Measurements from ENCODE around the gene CNBD2.
A peak's percentile ranks its signal among the peaks of the same experiment; 100 is the strongest.

The CNBD2 gene

DNA sequence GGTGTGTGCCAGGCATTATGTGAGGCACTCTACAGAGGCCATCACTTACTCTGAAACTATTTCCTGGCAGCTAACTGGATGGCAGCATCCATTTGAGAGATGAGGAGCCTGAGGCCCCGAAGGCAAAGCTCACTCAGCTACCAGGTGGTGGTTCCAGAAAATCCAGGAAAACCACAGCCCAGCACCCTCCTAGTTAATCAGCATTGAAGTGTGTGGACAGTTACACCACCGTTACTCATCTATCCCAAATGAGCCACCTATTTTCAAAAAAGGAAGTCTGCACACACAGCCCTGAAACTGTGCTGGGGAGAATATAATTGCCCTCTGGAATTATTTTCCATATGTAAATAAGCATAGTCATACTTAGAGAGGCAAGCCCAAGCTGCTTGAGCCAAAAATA is 67.4 kb downstream of the CNBD2 start:
- Histone ChIP-seq H4K8ac (ENCODE audit: low read depth, low read length) (no peak overlapping the region), H3K4me1 (ENCODE audit: control insufficient read depth in 2 of 2, insufficient read depth in 1 of 2, low read depth in 1 of 2, low read length in 2 of 2) (peaks cover 0 to 2% of the 10 kb centered on the region in 2 donors), H2BK120ac (ENCODE audit: low read depth, low read length) (no peak overlapping the region), H3K9ac (ENCODE audit: low read depth, low read length, poor library complexity) (no peak overlapping the region), H3K79me1 (ENCODE audit: low read depth, low read length) (no peaks in the 10 kb centered on the region), H4K91ac (ENCODE audit: low read depth, low read length, poor library complexity) (no peak overlapping the region), H2BK15ac (ENCODE audit: low read length) (no peak overlapping the region), H2AK5ac (ENCODE audit: low read depth, low read length) (no peak overlapping the region), H3K4ac (ENCODE audit: low read length) (no peak overlapping the region), H3K4me3 (ENCODE audit: low read length in 2 of 2) (no peak overlapping the region), H3K27ac (replicated peaks; ENCODE audit: low read length) (no peak overlapping the region), H2BK12ac (ENCODE audit: low read length) (no peak overlapping the region), H3K27me3 (ENCODE audit: control insufficient read depth in 3 of 3, insufficient read depth in 3 of 3, low read depth in 1 of 3, low read length in 3 of 3) (peaks cover 0 to 5% (median 0%) of the 10 kb centered on the region in 3 experiments), H3K14ac (ENCODE audit: low read length) (no peak overlapping the region), H2BK5ac (ENCODE audit: low read length) (no peak overlapping the region), H3K23ac (ENCODE audit: low read depth, low read length, poor library complexity) (no peak overlapping the region), H3K36me3 (replicated peaks in 1 of 2; ENCODE audit: control insufficient read depth in 2 of 2, insufficient read depth in 2 of 2, low read length in 2 of 2) (no peaks in the 10 kb centered on the region), H2AFZ (ENCODE audit: low read length) (no peak overlapping the region), H3K18ac (ENCODE audit: low read length) (no peak overlapping the region), H3K9me3 (replicated peaks in 1 of 2; ENCODE audit: control insufficient read depth in 2 of 2, insufficient read depth in 1 of 2, low read depth in 1 of 2, low read length in 2 of 2) (no peaks in the 10 kb centered on the region), H3K4me2 (ENCODE audit: insufficient read depth, low read length, poor library complexity, severe bottlenecking) (no peak overlapping the region)
- DNase-seq (ENCODE audit: low spot score): no peak
- WGBS, 2 donors (ENCODE audit: extremely low coverage in 2 of 2, insufficient read length in 2 of 2, insufficient replicate concordance in 1 of 2): no CpG with 5 or more reads among the region's 2 CpGs

DNA sequence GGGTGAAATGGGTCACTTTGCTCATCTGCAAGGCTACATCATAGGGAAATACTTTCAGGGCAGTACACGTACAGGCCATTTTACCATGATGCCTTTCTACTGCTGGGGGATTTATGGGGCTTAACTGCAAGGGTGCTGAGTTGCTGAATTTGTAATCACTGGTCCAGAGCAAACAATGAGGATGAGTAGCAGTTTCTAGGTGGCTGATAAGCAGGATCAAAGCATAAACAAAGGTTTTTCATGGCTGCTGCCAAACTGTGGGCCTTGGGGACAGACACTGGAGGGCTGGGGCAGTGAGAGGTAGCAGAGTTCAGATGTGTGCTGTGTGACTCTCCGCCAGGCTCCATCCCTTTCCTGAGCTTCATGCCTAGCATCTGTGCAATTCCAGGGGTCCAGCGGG is 68.3 kb downstream of the CNBD2 start:
- no peak overlapping the region for H2BK120ac ChIP-seq (ENCODE audit: low read depth, low read length)
- no peak overlapping the region for H2AFZ ChIP-seq (ENCODE audit: low read length)
- no peak overlapping the region for H3K4ac ChIP-seq (ENCODE audit: low read length)
- no peaks in the 10 kb centered on the region for H3K79me1 ChIP-seq (ENCODE audit: low read depth, low read length)
- no peaks in the 10 kb centered on the region for H3K9me3 ChIP-seq (replicated peaks in 1 of 2; ENCODE audit: control insufficient read depth in 2 of 2, insufficient read depth in 1 of 2, low read depth in 1 of 2, low read length in 2 of 2)
- no peak overlapping the region for H3K14ac ChIP-seq (ENCODE audit: low read length)
- H3K23ac ChIP-seq (ENCODE audit: low read depth, low read length, poor library complexity): no peak overlapping the region
- H3K36me3 ChIP-seq (replicated peaks in 1 of 2; ENCODE audit: control insufficient read depth in 2 of 2, insufficient read depth in 2 of 2, low read length in 2 of 2): no peaks in the 10 kb centered on the region
- no CpG with 5 or more reads among the region's 3 CpGs for WGBS, 2 donors (ENCODE audit: extremely low coverage in 2 of 2, insufficient read length in 2 of 2, insufficient replicate concordance in 1 of 2)
- no peak overlapping the region for H3K9ac ChIP-seq (ENCODE audit: low read depth, low read length, poor library complexity)
- H3K18ac ChIP-seq (ENCODE audit: low read length): peak overlapping the region; percentile 13
- no peak overlapping the region for H2AK5ac ChIP-seq (ENCODE audit: low read depth, low read length)
- no peak overlapping the region for H3K4me2 ChIP-seq (ENCODE audit: insufficient read depth, low read length, poor library complexity, severe bottlenecking)
- no peak overlapping the region for H3K27ac ChIP-seq (replicated peaks; ENCODE audit: low read length)
- H3K4me3 ChIP-seq (ENCODE audit: low read length in 2 of 2): no peak overlapping the region
- H4K91ac ChIP-seq (ENCODE audit: low read depth, low read length, poor library complexity): no peak overlapping the region
- DNase-seq (ENCODE audit: low spot score): no peak
- H3K4me1 ChIP-seq (ENCODE audit: control insufficient read depth in 2 of 2, insufficient read depth in 1 of 2, low read depth in 1 of 2, low read length in 2 of 2): peaks cover 0 to 2% of the 10 kb centered on the region in 2 donors
- peaks cover 0 to under 1% (median 0%) of the 10 kb centered on the region in 3 experiments for H3K27me3 ChIP-seq (ENCODE audit: control insufficient read depth in 3 of 3, insufficient read depth in 3 of 3, low read depth in 1 of 3, low read length in 3 of 3)
- no peak overlapping the region for H2BK5ac ChIP-seq (ENCODE audit: low read length)
- H2BK12ac ChIP-seq (ENCODE audit: low read length): no peak overlapping the region
- no peak overlapping the region for H4K8ac ChIP-seq (ENCODE audit: low read depth, low read length)
- no peak overlapping the region for H2BK15ac ChIP-seq (ENCODE audit: low read length)

DNA sequence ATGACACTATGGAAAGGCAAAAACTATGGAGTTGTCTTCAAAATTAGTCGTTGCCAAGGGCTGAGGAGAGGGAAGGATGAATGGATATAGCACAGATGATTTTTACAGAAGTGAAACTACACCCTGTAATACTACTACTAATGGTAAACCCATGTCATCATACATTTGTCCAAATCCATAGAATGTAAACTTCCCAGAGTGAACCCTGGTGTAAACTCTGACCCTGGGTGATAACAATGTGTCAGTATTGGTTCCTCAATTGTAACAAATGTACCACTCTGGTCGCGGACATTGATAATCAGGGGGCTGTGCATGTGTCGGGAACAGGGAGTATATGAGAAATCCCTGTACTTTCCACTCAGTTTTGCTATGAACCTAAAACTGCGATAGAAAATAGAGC is 72.2 kb downstream of the CNBD2 start:
- Histone ChIP-seq H3K4me3 (ENCODE audit: low read length in 2 of 2) (no peak overlapping the region), H3K23ac (ENCODE audit: low read depth, low read length, poor library complexity) (no peak overlapping the region), H3K27ac (replicated peaks; ENCODE audit: low read length) (no peak overlapping the region), H2BK12ac (ENCODE audit: low read length) (no peak overlapping the region), H3K36me3 (replicated peaks in 1 of 2; ENCODE audit: control insufficient read depth in 2 of 2, insufficient read depth in 2 of 2, low read length in 2 of 2) (peaks cover 0 to 5% of the 10 kb centered on the region in 2 donors), H3K4ac (ENCODE audit: low read length) (no peak overlapping the region), H3K9ac (ENCODE audit: low read depth, low read length, poor library complexity) (no peak overlapping the region), H2AFZ (ENCODE audit: low read length) (no peak overlapping the region), H3K4me2 (ENCODE audit: insufficient read depth, low read length, poor library complexity, severe bottlenecking) (no peak overlapping the region), H3K18ac (ENCODE audit: low read length) (no peak overlapping the region), H3K14ac (ENCODE audit: low read length) (no peak overlapping the region), H2BK15ac (ENCODE audit: low read length) (no peak overlapping the region), H4K8ac (ENCODE audit: low read depth, low read length) (no peak overlapping the region), H4K91ac (ENCODE audit: low read depth, low read length, poor library complexity) (no peak overlapping the region), H3K27me3 (ENCODE audit: control insufficient read depth in 3 of 3, insufficient read depth in 3 of 3, low read depth in 1 of 3, low read length in 3 of 3) (no peaks in the 10 kb centered on the region), H2BK120ac (ENCODE audit: low read depth, low read length) (no peak overlapping the region), H2BK5ac (ENCODE audit: low read length) (no peak overlapping the region), H3K79me1 (ENCODE audit: low read depth, low read length) (no peaks in the 10 kb centered on the region), H3K9me3 (replicated peaks in 1 of 2; ENCODE audit: control insufficient read depth in 2 of 2, insufficient read depth in 1 of 2, low read depth in 1 of 2, low read length in 2 of 2) (no peaks in the 10 kb centered on the region), H3K4me1 (ENCODE audit: control insufficient read depth in 2 of 2, insufficient read depth in 1 of 2, low read depth in 1 of 2, low read length in 2 of 2) (peaks cover 0 to 2% of the 10 kb centered on the region in 2 donors), H2AK5ac (ENCODE audit: low read depth, low read length) (no peak overlapping the region)
- no CpG with 5 or more reads among the region's 5 CpGs for WGBS, 2 donors (ENCODE audit: extremely low coverage in 2 of 2, insufficient read length in 2 of 2, insufficient replicate concordance in 1 of 2)
- no peak for DNase-seq (ENCODE audit: low spot score)

DNA sequence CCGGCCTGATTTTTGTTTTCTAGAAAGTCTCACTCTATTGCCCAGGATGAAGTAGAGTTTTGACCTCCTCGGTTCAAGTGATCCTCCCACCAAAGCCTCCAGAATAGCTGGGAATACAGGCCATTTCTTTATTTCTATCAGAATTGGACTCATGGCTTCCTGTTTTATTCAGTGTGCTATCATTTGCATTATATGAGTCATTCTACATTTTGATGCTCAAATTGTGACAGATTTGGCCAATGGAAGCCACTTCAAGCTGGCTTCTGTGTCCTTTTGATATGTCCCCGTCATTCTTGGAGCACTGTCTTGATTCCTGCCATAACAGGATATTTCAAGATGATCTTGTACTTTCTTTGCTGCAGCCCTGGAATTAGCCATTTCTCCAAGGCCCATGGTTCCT is 75.1 kb downstream of the CNBD2 start:
- no peak overlapping the region for H2BK5ac ChIP-seq (ENCODE audit: low read length)
- H3K4ac ChIP-seq (ENCODE audit: low read length): no peak overlapping the region
- WGBS, 2 donors (ENCODE audit: extremely low coverage in 2 of 2, insufficient read length in 2 of 2, insufficient replicate concordance in 1 of 2): no CpG with 5 or more reads among the region's 3 CpGs
- no peak overlapping the region for H2BK12ac ChIP-seq (ENCODE audit: low read length)
- H3K36me3 ChIP-seq (replicated peaks in 1 of 2; ENCODE audit: control insufficient read depth in 2 of 2, insufficient read depth in 2 of 2, low read length in 2 of 2): peaks cover 0 to 27% of the 10 kb centered on the region in 2 donors
- H2AK5ac ChIP-seq (ENCODE audit: low read depth, low read length): no peak overlapping the region
- H3K79me1 ChIP-seq (ENCODE audit: low read depth, low read length): no peaks in the 10 kb centered on the region
- no peaks in the 10 kb centered on the region for H3K27me3 ChIP-seq (ENCODE audit: control insufficient read depth in 3 of 3, insufficient read depth in 3 of 3, low read depth in 1 of 3, low read length in 3 of 3)
- DNase-seq (ENCODE audit: low spot score): no peak
- no peak overlapping the region for H3K4me2 ChIP-seq (ENCODE audit: insufficient read depth, low read length, poor library complexity, severe bottlenecking)
- H2BK15ac ChIP-seq (ENCODE audit: low read length): no peak overlapping the region
- no peak overlapping the region for H3K23ac ChIP-seq (ENCODE audit: low read depth, low read length, poor library complexity)
- H3K14ac ChIP-seq (ENCODE audit: low read length): no peak overlapping the region
- H3K27ac ChIP-seq (replicated peaks; ENCODE audit: low read length): no peak overlapping the region
- H4K91ac ChIP-seq (ENCODE audit: low read depth, low read length, poor library complexity): no peak overlapping the region
- no peaks in the 10 kb centered on the region for H3K4me1 ChIP-seq (ENCODE audit: control insufficient read depth in 2 of 2, insufficient read depth in 1 of 2, low read depth in 1 of 2, low read length in 2 of 2)
- no peaks in the 10 kb centered on the region for H3K9me3 ChIP-seq (replicated peaks in 1 of 2; ENCODE audit: control insufficient read depth in 2 of 2, insufficient read depth in 1 of 2, low read depth in 1 of 2, low read length in 2 of 2)
- H3K18ac ChIP-seq (ENCODE audit: low read length): no peak overlapping the region
- H2AFZ ChIP-seq (ENCODE audit: low read length): no peak overlapping the region
- H3K9ac ChIP-seq (ENCODE audit: low read depth, low read length, poor library complexity): no peak overlapping the region
- H2BK120ac ChIP-seq (ENCODE audit: low read depth, low read length): no peak overlapping the region
- no peak overlapping the region for H4K8ac ChIP-seq (ENCODE audit: low read depth, low read length)
- no peak overlapping the region for H3K4me3 ChIP-seq (ENCODE audit: low read length in 2 of 2)

All from neuronal stem cell (in vitro differentiated cells).